OCI-LY1 (cell line): Measurements from ENCODE around the gene CEP128.

ENCODE experiments used
- CTCF ChIP-seq: fragments of 200-600 bp; sonication (generic), shearing (Covaris generic); IDR thresholded peaks from 2 replicates; pipeline ENCODE4 v1.5.1; 2017; ENCODE audit warnings: mild to moderate bottlenecking, antibody characterized with exemption, low read length, moderate library complexity, mixed read lengths
- EZH2 ChIP-seq: fragments of 200-600 bp; sonication (generic), shearing (Covaris generic); IDR thresholded peaks from 2 replicates; pipeline ENCODE4 v1.8.0; 2017; ENCODE audit warnings: borderline replicate concordance, mixed run types, mild to moderate bottlenecking, antibody characterized with exemption, low read length, moderate library complexity, mixed read lengths

DNA sequence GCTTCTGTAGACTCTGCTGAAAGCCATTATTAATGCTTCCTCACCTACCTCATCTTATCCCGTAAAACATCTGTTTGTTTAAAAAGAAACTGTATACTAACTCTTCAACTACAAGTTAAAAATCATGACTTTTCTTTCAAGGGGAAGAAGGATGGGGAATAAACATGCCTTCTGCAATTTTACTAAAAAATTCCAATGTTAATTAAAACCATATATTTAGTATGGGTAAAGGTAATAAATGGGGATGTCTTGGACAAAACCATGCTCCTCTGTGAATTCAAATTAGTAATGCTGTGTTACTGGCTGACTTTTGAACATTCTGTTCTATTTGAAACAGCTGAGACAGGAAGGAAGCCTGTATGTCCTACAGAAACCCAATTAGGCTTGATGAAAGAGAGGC, 419.1 kb downstream of the CEP128 start:
- TF ChIP-seq EZH2 (no peak), CTCF (no peak)
